Measurements from ENCODE around the gene GPR15LG.
A peak's percentile ranks its signal among the peaks of the same experiment; 100 is the strongest.

GPR15LG gene

GRCh38 chr10:84205049-84205852 is 31.6 kb downstream of the GPR15LG start:
- H3K27me3 ChIP-seq, result no peaks in the 10 kb centered on the region
- no peaks in the 10 kb centered on the region for H3K36me3 ChIP-seq
- H3K4me3 ChIP-seq (ENCODE audit: low read depth, low read length), result no peak overlapping the region
- TF ChIP-seq CTCF (IDR thresholded peaks at IDR 0.05; ENCODE audit: low read depth, low read length), result peak; percentile 92
- H3K4me1 ChIP-seq, result no peaks in the 10 kb centered on the region
- DNase-seq, result peak; percentile 67
- H3K9me3 ChIP-seq, result no peaks in the 10 kb centered on the region

GRCh38 chr10:84205853-84206525 is 32.4 kb downstream of the GPR15LG start:
- DNase-seq, result no peak
- Histone ChIP-seq H3K4me3 (ENCODE audit: low read depth, low read length) (no peak overlapping the region), H3K36me3 (no peaks in the 10 kb centered on the region), H3K27me3 (no peaks in the 10 kb centered on the region), H3K4me1 (no peaks in the 10 kb centered on the region), H3K9me3 (no peaks in the 10 kb centered on the region)
- no peak for TF ChIP-seq CTCF (IDR thresholded peaks at IDR 0.05; ENCODE audit: low read depth, low read length)

GRCh38 chr10:84208023-84208422 is 34.4 kb downstream of the GPR15LG start:
- Histone ChIP-seq H3K4me1 (no peaks in the 10 kb centered on the region), H3K4me3 (ENCODE audit: low read depth, low read length) (no peak overlapping the region), H3K36me3 (no peaks in the 10 kb centered on the region), H3K27me3 (no peaks in the 10 kb centered on the region), H3K9me3 (no peaks in the 10 kb centered on the region)
- no peak for TF ChIP-seq CTCF (IDR thresholded peaks at IDR 0.05; ENCODE audit: low read depth, low read length)
- no peak for DNase-seq

- Histone ChIP-seq H3K4me3 (ENCODE audit: low read depth, low read length) (no peak overlapping the region), H3K27me3 (no peaks in the 10 kb centered on the region), H3K4me1 (no peaks in the 10 kb centered on the region), H3K36me3 (no peaks in the 10 kb centered on the region), H3K9me3 (no peaks in the 10 kb centered on the region)
- DNase-seq, result no peak
- no peak for TF ChIP-seq CTCF (IDR thresholded peaks at IDR 0.05; ENCODE audit: low read depth, low read length)
These were observed 38.0 kb downstream of the GPR15LG start for GRCh38 chr10:84211566-84211965.

GRCh38 chr10:84212014-84212413 is 38.4 kb downstream of the GPR15LG start:
- DNase-seq, result no peak
- no peaks in the 10 kb centered on the region for H3K4me1 ChIP-seq
- no peaks in the 10 kb centered on the region for H3K27me3 ChIP-seq
- TF ChIP-seq CTCF (IDR thresholded peaks at IDR 0.05; ENCODE audit: low read depth, low read length), result no peak
- H3K9me3 ChIP-seq, result no peaks in the 10 kb centered on the region
- H3K36me3 ChIP-seq, result no peaks in the 10 kb centered on the region
- H3K4me3 ChIP-seq (ENCODE audit: low read depth, low read length), result no peak overlapping the region

GRCh38 chr10:84213076-84213475 is 39.5 kb downstream of the GPR15LG start:
- no peak for DNase-seq
- Histone ChIP-seq H3K4me3 (ENCODE audit: low read depth, low read length) (no peak overlapping the region), H3K27me3 (no peaks in the 10 kb centered on the region), H3K9me3 (no peaks in the 10 kb centered on the region), H3K36me3 (no peaks in the 10 kb centered on the region), H3K4me1 (no peaks in the 10 kb centered on the region)
- TF ChIP-seq CTCF (IDR thresholded peaks at IDR 0.05; ENCODE audit: low read depth, low read length), result no peak
